IPS-20b (cell line): ENCODE data around the gene SMC5.

Experiments
- H3K27ac ChIP-seq: one replicate; pipeline ENCODE4 v1.5.1; 2013; ENCODE audit warnings: low read length
- H3K27me3 ChIP-seq: 2 replicates; pipeline ENCODE4 v1.6.1; 2013; ENCODE audit warnings: mild to moderate bottlenecking, low read length, inconsistent platforms; ENCODE audit not compliant: insufficient read depth
- H3K36me3 ChIP-seq: 2 replicates; pipeline ENCODE4 v1.6.1; 2013; ENCODE audit warnings: low read depth, mild to moderate bottlenecking, inconsistent platforms, low read length, moderate library complexity; ENCODE audit not compliant: insufficient read depth
- H3K4me1 ChIP-seq: 2 replicates; pipeline ENCODE4 v1.6.1; 2013; ENCODE audit warnings: mild to moderate bottlenecking, control low read depth, inconsistent platforms, low read length, moderate library complexity; ENCODE audit not compliant: insufficient read depth
- H3K4me3 ChIP-seq: 2 replicates; pipeline ENCODE4 v1.5.1; 2013; ENCODE audit warnings: mild to moderate bottlenecking, low read length, inconsistent platforms
- H3K9ac ChIP-seq: 2 replicates; pipeline ENCODE4 v1.6.1; 2013; ENCODE audit warnings: low read depth, mild to moderate bottlenecking, inconsistent platforms, low read length, moderate library complexity
- H3K9me3 ChIP-seq: 2 replicates; pipeline ENCODE4 v1.6.1; 2013; ENCODE audit warnings: mild to moderate bottlenecking, low read depth, low read length, inconsistent platforms; ENCODE audit not compliant: insufficient read depth

The SMC5 gene

DNA sequence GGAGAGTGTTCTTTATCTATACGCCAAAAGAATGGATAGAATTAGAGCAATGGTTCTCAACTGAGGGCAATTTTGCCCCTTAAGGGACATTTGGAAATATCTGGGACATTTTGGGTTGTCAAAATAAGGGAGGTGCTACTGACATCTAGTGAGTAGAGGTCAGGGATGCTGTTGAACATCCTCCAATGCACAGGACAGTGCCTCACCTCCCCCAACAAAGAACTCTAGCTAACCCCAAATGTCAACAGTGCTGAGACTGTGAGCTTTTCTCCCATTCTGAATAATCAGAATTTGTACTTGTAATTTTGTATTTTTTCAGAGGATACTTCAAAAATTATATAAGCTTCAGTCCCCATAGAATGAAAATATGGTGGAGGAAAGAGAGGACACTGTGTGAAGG is 8.6 kb upstream of the SMC5 start:
- Histone ChIP-seq H3K36me3 (no peaks in the 10 kb centered on the region), H3K9me3 (no peaks in the 10 kb centered on the region), H3K9ac (no peak overlapping the region)

DNA sequence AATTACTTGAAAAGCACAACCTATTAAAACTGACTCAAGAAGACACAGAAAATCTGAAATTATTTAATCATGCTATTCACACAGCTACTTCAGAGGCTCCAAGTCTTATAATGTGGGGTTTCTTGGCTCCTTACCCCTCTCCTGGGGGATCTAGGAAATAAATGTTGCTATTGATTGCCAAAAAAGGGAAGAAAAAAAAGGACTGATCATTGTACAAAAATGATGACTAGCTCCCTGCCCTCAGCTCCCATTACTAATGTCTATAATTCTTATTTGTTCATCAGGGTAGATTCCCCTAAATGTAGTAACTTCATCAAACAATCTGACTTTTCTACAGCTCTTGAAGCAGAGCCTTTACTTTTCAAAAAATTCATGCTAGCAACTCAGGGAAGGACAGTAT is 3.3 kb upstream of the SMC5 start:
- H3K27me3 ChIP-seq: no peaks in the 10 kb centered on the region; the same call in 1 of the 2 replicates
- no peaks in the 10 kb centered on the region for H3K9me3 ChIP-seq
- H3K4me3 ChIP-seq: no peak overlapping the region
- H3K36me3 ChIP-seq: no peaks in the 10 kb centered on the region
- H3K4me1 ChIP-seq: peaks cover 12% of the 10 kb centered on the region; the same call in 1 of the 2 replicates
- no peak overlapping the region for H3K27ac ChIP-seq
- H3K9ac ChIP-seq: no peak overlapping the region

More for the DNA sequence above, 8.6 kb upstream of the SMC5 start:
- no peak overlapping the region for H3K4me3 ChIP-seq
- no peaks in the 10 kb centered on the region for H3K27me3 ChIP-seq
- H3K4me1 ChIP-seq: no peaks in the 10 kb centered on the region
- H3K27ac ChIP-seq: no peak overlapping the region

DNA sequence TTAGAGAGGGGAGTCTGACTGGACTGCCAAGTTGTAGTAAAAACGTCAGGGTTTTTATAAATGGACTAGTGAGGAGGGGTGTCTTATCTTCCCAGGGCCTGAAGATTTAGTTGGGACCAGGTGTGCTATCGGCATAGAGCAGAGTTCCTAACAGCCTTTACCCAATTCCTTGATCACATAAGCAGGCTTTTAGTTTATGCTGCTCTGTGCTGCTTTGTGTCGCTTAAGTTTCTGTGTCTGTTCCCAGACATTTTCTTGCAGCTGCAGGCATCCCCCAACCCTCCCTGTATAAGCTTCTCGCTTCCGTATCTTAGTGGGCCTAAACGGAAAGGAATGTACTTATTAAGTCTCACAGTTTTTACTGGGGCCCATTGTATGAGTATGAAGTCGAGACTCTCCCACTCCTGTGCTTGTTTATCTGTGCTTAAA is 2.6 kb upstream of the SMC5 start:
- Histone ChIP-seq H3K36me3 (peaks cover 3% of the 10 kb centered on the region), H3K27me3 (no peaks in the 10 kb centered on the region; the same call in 1 of the 2 replicates), H3K27ac (no peak overlapping the region), H3K9ac (no peak overlapping the region), H3K4me3 (no peak overlapping the region), H3K4me1 (peaks cover 12% of the 10 kb centered on the region; the same call in 1 of the 2 replicates), H3K9me3 (no peaks in the 10 kb centered on the region)

DNA sequence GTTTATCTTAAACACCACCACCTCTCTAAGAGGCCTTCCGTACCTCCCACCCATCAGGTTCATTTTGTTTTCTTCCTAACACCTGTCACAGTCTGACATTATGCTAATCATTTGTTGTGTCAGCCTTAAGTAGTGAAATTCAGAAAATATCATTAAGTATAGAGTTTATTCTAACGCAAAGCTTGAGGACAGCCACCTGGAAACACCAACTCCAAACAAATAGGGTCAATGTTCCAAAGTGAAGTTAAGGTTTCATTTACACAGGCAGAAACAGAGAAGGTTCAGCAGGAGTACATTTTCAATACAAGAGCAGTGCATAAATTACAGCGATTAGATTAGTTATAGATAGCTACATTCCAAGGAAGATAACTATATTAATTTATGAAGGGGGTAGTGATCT is 1.3 kb upstream of the SMC5 start:
- no peaks in the 10 kb centered on the region for H3K9me3 ChIP-seq
- peaks cover 15% of the 10 kb centered on the region for H3K36me3 ChIP-seq
- H3K9ac ChIP-seq: peak overlapping the region; percentile 94; the same call in 1 of the 2 replicates
- H3K27me3 ChIP-seq: no peaks in the 10 kb centered on the region; the same call in 1 of the 2 replicates
- peaks cover 12% of the 10 kb centered on the region for H3K4me1 ChIP-seq
- peak overlapping the region; percentile 94; the same call in 1 of the 2 replicates for H3K4me3 ChIP-seq
- H3K27ac ChIP-seq: no peak overlapping the region

DNA sequence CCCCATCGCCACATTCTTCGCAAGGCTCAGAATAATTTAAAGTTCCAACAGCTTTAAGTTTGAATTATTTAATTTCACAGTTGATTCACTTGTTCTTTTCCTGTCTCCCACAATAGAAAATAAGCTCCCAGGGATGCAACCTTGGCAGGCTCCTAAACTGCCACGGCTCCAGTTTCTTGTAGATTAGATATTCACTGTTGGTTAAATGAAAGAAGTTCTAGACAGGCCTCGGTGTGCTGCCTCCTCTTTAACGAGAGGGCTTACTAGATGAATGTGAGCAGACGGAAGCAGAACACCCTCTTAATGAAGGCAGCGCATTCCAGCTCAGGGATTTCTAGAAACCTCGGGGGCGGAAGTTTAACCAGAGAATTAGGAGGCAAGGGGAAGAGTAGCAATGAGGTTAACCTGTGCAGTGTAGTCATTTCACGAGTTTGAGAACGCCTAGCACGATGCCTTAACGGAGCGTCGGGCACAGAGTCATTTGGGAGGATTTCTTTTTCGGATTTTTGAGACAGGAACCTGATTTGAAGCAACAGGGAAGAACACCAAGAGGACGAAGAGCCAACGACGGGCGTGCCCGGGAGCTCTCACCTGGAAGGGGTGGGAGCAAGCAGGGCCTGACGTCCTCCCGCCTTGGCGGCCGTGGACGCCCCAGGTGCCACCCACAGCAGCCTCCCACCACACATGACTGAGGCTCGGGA is 637 bp upstream of the SMC5 start:
- no peaks in the 10 kb centered on the region; the same call in 1 of the 2 replicates for H3K27me3 ChIP-seq
- H3K4me1 ChIP-seq: peaks cover 12% of the 10 kb centered on the region
- peak overlapping the region; percentile 4 for H3K27ac ChIP-seq
- H3K4me3 ChIP-seq: peak overlapping the region; percentile 94
- H3K9ac ChIP-seq: peak overlapping the region; percentile 94
- H3K36me3 ChIP-seq: peaks cover 18% of the 10 kb centered on the region
- H3K9me3 ChIP-seq: no peaks in the 10 kb centered on the region

DNA sequence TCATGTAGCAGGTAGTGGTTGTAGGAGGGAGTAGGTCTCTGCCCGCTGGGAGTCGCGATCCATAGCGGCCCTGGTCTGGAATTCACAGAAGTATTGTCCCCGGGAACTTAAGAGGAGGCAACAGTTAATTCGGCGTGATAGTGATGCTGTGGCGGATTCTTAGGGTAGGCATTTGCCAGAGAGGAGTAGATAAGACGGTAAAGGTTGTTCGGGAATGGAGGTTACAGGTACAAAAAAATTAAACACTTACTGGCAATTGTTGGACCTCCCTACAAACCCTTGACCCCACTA is 679 bp downstream of the SMC5 start:
- no peaks in the 10 kb centered on the region for H3K9me3 ChIP-seq
- H3K9ac ChIP-seq: peak overlapping the region; percentile 94
- H3K4me3 ChIP-seq: peak overlapping the region; percentile 94
- no peaks in the 10 kb centered on the region; the same call in 1 of the 2 replicates for H3K27me3 ChIP-seq
- H3K36me3 ChIP-seq: peaks cover 24% of the 10 kb centered on the region
- no peak overlapping the region for H3K27ac ChIP-seq
- H3K4me1 ChIP-seq: peaks cover 17% of the 10 kb centered on the region

DNA sequence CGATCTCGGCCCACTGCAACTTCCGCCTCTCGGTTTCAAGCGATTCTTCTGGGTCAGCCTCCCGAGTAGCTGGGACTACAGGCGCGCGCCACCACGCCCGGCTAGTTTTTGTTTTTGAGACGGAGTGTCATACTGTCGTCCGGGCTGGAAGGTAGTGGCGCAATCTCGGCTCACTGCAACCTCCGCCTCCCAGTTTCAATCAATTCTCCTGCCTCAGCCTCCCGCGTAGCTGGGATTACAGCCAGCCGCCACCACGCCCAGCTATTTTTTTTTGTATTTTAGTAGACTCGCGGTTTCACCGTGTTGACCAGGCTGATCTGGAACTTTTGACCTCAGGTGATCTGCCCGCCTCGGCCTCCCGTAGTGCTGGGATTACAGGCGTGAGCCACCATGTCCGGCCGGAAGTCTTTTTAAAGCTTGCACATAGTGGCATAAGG is 1.2 kb downstream of the SMC5 start:
- Histone ChIP-seq H3K27me3 (no peaks in the 10 kb centered on the region; the same call in 1 of the 2 replicates), H3K9ac (peak overlapping the region; percentile 94; the same call in 1 of the 2 replicates), H3K9me3 (no peaks in the 10 kb centered on the region), H3K4me3 (peak overlapping the region; percentile 94), H3K4me1 (peaks cover 17% of the 10 kb centered on the region), H3K36me3 (peaks cover 29% of the 10 kb centered on the region), H3K27ac (no peak overlapping the region)

DNA sequence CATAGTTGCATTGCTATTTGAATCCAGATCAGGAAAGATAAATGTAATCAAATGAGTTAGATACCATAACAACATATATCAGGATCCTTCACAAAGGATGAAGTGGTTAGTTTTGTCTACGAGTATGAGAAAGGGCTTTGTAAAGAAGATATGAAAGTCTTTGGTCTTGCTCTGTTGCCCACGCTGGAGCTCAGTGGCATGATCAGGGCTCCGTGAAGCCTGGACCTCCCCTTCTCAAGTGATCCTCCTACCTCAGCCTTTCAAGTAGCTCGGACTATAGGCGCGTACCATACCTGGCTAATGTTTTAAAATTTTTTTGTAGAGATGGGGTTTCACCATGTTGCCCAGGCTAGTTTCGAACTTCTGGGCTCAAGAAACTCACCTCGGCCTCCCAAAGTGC is 1.8 kb downstream of the SMC5 start:
- Histone ChIP-seq H3K4me1 (peaks cover 17% of the 10 kb centered on the region), H3K9me3 (no peaks in the 10 kb centered on the region), H3K9ac (no peak overlapping the region), H3K27me3 (no peaks in the 10 kb centered on the region; the same call in 1 of the 2 replicates), H3K4me3 (peak overlapping the region; percentile 94), H3K36me3 (peaks cover 35% of the 10 kb centered on the region), H3K27ac (no peak overlapping the region)

DNA sequence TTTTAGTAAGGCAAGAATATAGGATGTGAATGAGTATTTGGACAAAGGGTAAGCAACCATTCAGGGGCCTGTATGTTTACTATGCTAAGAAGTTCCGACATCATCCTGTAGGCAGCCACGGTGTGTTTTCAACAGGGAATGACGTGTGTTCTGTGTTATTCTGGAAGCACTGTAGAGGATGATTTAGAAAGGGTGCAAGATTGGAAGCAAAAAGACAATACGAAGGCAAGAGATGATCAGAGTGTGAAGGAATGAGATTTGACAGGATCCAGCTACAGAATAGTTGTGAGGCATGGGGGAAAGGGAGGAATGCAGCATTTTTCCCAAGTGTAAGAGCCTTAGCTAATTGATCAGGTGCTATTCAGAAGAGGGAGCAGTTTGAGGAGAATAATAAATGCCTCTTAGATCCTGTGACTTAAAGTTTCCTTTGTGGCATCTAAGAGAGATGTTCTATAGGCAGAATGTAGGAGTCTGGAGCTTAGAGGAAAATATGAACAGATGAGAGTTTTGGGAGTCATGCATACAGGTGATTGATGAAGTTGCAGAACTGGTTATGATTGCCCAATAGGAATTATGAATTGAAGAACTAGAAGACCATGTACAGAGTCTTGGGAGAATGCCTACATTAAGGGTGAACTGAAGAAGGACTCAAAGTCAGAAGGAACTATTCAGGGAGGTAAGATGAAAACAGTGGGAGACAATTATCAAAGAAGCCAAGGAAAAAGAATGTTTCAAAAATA is 2.5 kb downstream of the SMC5 start:
- Histone ChIP-seq H3K4me3 (no peak overlapping the region), H3K4me1 (peaks cover 17% of the 10 kb centered on the region), H3K9ac (no peak overlapping the region), H3K36me3 (peaks cover 42% of the 10 kb centered on the region), H3K9me3 (no peaks in the 10 kb centered on the region), H3K27ac (no peak overlapping the region), H3K27me3 (no peaks in the 10 kb centered on the region; the same call in 1 of the 2 replicates)

DNA sequence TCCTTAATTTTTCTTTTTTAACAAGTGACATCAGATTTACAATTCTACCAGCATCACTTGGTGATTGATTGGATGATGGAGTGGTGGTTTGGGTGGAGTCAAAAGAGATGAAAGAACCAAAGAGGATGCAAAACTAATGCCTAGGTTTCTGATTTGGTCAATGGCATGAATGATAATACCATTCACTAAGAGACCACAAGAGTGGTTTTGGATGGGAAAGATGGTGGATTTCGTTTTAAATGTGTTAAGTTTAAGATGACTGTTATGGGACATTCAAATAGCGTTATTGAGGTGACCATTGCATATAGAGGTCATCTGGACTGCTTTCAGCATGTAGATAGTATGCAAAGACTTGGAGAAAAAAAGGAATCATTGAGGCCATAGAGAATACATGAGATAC is 3.6 kb downstream of the SMC5 start:
- H3K4me1 ChIP-seq: peaks cover 15% of the 10 kb centered on the region
- H3K36me3 ChIP-seq: peaks cover 53% of the 10 kb centered on the region
- H3K4me3 ChIP-seq: no peak overlapping the region
- H3K9ac ChIP-seq: no peak overlapping the region
- H3K9me3 ChIP-seq: no peaks in the 10 kb centered on the region
- H3K27ac ChIP-seq: no peak overlapping the region
- H3K27me3 ChIP-seq: no peaks in the 10 kb centered on the region; the same call in 1 of the 2 replicates

DNA sequence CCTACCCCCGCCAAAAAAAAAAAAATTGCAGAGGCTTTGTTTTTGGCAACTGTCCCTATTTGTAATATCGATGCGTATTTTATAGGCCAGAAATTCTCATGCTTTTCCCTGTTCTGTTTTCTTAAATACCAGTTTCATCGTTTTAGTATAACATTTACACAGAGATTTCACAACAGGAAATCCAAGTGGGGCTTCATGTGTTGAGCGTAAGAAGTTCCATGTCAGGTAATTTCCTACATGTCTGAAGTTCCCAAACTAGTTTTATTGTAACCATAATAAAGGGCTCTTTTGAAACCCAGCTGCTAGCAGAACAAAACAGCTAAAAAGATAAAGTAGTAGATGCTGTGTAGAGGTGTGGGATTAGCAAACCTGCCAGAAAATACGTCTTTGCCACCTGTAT is 4.2 kb downstream of the SMC5 start:
- H3K36me3 ChIP-seq: peaks cover 57% of the 10 kb centered on the region

DNA sequence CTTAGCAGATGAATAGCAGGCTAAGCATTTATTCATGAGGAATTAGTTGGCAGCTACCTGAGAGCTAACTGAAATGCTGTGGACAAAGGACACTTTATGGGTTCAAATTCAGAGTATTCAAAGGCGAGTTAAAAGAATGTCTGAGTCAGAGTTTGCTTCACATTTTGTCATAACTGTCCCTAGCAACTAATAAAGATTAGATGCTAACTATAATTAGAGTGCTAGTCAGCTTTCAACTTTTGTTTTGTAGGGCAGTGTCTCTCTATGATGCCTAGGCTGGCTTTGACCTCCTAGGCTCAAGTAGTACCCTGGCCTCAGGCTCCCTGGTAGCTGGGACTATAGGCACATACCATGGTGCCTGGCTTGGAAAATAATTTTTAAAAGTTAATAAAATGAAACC is 4.6 kb downstream of the SMC5 start:
- Histone ChIP-seq H3K27me3 (no peaks in the 10 kb centered on the region), H3K4me3 (no peak overlapping the region), H3K9ac (no peak overlapping the region), H3K27ac (no peak overlapping the region), H3K4me1 (peaks cover 5% of the 10 kb centered on the region), H3K36me3 (peaks cover 58% of the 10 kb centered on the region), H3K9me3 (no peaks in the 10 kb centered on the region)

More for the DNA sequence above, 4.2 kb downstream of the SMC5 start:
- Histone ChIP-seq H3K27me3 (no peaks in the 10 kb centered on the region; the same call in 1 of the 2 replicates), H3K4me1 (peaks cover 9% of the 10 kb centered on the region), H3K4me3 (no peak overlapping the region), H3K27ac (no peak overlapping the region), H3K9ac (no peak overlapping the region), H3K9me3 (no peaks in the 10 kb centered on the region)
